GM19397 (cell line): ENCODE data around the gene CTTN.
"Not testable (repeated sequence)": the region's sequence is repeated elsewhere in the genome, so short reads cannot be mapped to it uniquely, and the experiment has no call there.

Source experiments
- ATAC-seq: cut with Tn5 transposase; IDR thresholded peaks from one replicate; pipeline ENCODE4 v1.9.1; 2021; ENCODE audit warnings: mild to moderate bottlenecking, moderate library complexity; ENCODE audit not compliant: unreplicated experiment

The CTTN gene

GRCh38 chr11:70407814-70408213, 9.5 kb downstream of the CTTN start:
- no peak for ATAC-seq

DNA sequence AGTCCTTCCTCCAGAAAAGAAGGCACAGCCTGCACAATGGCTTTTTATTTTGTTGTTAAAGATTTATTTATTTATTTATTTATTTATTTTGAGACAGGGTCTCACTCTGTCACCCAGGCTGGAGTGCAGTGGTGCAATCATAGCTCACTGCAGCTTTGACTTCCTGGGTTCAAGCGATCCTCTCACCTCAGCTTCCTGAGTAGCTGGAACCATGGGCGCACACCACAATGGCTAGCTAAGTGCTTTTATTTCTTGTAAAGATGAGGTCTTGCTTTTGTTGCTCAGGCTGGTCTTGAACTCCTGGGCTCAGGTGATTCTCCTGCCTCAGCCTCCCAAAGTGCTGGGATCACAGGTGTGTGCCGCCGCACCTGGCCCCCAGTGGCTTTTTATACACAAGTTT, 10.0 kb downstream of the CTTN start:
- ATAC-seq: not testable (repeated sequence)

DNA sequence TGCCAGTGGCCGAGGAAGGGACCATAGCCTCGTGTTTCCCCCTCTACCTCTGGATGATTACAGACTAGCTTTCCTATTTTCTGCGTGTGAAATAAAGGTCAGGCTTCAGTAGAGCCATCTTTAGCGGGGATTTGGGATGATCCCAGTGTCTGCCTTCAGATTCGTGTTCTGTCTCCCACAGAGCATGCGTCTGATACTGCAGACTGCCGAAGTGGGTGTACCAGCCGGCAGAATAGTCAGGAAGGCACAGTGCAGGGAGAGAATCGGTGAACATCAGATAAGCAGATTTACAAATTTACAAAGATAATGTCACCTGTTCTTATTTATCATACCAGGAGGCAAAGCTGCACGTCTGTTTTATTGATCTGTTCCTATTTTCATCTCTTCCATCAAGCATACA, 11.1 kb downstream of the CTTN start:
- no peak for ATAC-seq

- ATAC-seq: no peak
Observed at GRCh38 chr11:70409871-70410270, 11.5 kb downstream of the CTTN start.

DNA sequence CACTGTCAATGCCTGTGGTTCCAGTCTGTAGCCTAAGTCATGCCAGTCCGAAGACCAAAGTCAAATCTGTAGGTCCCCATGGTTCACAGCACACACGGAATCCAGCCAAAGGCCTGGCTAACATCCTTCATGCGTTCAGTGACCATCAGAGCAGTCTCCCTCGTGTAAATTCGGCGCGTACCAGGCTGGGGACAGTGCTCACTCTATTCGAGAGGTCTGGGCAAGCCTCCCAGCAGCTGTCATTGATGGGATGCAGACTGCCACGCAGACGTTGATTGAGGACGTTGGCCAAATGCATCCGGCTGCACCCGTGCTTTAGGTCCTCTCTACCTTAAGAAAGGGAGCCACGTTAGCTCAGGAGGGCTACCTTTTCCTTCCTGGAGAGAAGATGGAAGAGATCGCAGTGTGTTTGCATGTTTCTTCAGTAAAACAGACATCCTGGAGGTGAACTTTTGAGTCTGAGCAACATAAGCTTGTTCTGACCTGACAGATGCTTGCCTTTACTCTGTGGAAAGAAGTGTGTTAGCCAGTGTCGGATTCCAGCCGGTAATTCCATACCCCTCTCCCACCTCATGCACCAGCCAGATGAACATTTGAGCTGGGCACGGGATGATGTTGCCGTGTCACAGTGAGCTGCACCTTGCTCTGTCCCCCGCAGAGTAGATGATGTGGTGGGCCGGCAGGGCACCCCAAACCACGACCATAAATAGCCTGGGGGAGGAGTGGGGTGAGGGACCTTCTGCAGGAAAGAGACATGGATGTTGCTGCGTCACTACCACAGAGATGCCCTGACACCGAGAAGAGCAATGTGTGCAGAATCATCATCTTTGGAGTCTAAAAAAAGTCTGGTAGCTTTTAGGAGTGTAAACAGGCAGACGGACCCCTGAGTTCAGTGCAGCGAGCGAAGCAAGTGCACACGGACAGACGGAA, 12.2 kb downstream of the CTTN start:
- no peak for ATAC-seq

GRCh38 chr11:70411713-70412452, 13.6 kb downstream of the CTTN start:
- ATAC-seq: no peak

GRCh38 chr11:70413151-70413550, 14.8 kb downstream of the CTTN start:
- ATAC-seq: no peak

DNA sequence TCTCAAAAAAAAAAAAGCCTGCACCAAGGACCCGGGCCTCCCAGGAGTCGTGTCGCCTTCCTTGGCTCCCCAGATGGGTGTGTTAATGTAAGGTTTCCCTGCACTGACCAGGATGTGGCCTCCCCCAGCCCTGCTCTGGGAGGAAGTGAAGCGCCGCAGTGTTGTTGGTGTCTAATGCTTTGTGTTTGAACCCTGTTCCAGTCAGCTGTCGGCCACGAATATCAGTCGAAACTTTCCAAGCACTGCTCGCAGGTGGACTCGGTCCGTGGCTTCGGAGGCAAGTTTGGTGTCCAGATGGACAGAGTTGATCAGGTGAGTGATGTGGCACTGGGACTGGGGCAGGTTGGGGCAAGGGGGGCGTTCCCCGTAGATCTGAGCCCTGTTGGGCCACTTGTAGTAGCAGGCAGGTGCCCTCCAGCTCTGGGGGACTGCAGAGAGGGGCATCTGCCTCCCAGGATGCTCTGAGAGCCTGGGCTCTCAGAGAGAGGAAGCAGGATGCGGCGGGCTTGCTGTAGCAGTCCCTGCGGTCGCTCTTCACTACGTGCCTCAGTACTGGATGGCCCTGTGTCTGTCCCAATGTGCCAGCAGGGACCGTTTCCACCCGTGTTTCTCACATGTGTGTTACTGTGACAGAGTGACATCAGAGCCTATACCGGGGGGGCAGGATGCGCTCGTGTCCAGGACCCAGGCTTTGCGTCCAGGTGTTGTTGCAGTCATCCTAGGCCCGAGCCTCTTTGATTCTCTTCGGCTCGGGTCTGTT, 16.2 kb downstream of the CTTN start:
- no peak for ATAC-seq

GRCh38 chr11:70415191-70415590, 16.9 kb downstream of the CTTN start:
- ATAC-seq: no peak

DNA sequence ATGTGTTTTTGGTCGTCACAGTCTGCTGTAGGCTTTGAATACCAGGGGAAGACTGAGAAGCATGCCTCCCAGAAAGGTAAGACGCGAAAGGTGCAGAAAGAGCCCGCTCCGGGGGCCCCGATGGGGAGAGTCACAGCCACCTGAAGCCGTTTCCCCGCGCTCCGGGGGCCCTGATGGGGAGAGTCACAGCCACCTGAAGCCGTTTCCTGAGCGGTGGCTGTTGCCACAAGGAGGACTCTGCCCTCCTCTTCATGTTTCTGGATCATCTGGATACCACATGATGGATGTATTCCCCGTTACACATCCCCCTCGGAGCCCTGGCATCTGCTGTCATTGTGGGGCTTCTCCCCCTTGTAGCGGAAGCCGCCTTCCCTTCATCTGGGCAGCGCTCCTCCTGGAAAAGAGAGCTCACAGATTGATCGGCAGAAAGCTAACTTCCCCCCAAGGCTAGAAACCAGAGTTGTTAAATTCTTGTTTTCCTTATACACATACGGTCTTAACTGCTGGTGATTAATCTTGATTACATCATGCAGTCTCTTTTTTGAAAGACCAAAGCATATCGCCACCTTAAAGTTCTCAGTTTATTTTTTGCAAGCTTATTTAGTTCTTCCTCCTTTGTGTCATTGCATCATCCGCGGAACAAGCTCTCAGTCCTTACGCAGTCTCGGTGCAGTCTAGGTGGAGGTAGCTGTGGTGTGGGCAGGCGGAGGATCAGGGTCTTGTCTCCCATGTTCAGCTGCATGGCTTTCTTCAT, 17.5 kb downstream of the CTTN start:
- ATAC-seq: no peak

- ATAC-seq: no peak
Observed at GRCh38 chr11:70416881-70417280, 18.6 kb downstream of the CTTN start.

DNA sequence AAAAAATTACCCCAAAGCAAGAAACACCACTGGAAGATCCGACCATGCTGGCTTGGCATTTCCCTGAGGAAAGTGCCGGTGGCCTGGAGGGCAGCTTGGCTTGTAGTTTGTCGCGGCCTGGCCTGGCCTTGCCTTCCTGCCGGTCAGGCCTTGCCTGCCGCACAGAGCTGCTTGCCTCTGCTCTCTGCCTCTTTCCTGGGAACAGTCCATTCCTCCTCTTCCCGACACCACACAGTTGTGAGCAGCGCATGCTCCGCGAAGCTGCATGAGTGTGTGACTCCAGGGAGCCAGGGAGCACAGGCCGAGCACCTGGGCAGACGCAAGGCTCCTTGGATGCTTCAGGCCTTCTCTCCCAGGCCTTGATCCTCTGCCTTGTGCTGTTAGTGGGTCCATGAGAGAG, 19.8 kb downstream of the CTTN start:
- no peak for ATAC-seq

GRCh38 chr11:70419307-70420007, 21.1 kb downstream of the CTTN start:
- no peak for ATAC-seq

DNA sequence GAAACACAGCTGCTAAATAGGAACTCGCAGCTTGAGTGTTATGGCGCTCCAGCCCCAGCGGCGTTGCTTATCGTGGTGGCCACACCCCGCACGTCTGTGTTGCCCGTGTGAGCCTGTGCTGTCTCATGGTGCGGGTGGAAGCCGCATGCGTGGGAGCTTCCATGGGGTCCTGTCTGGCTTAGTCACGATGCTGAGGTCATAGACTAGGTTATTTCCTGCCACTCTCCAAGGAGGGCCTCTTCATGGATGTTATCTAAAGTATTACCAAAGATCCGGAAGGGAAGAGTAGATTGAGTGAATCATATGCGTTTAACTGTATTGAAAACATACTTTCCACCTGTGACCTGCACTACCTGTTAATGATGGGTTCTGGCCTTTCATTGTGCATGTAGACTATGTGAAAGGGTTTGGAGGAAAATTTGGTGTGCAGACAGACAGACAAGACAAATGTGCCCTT, 21.7 kb downstream of the CTTN start:
- no peak for ATAC-seq

GRCh38 chr11:70420496-70420895, 22.2 kb downstream of the CTTN start:
- ATAC-seq: no peak

- ATAC-seq: no peak
Observed at GRCh38 chr11:70421123-70421522, 22.8 kb downstream of the CTTN start.

DNA sequence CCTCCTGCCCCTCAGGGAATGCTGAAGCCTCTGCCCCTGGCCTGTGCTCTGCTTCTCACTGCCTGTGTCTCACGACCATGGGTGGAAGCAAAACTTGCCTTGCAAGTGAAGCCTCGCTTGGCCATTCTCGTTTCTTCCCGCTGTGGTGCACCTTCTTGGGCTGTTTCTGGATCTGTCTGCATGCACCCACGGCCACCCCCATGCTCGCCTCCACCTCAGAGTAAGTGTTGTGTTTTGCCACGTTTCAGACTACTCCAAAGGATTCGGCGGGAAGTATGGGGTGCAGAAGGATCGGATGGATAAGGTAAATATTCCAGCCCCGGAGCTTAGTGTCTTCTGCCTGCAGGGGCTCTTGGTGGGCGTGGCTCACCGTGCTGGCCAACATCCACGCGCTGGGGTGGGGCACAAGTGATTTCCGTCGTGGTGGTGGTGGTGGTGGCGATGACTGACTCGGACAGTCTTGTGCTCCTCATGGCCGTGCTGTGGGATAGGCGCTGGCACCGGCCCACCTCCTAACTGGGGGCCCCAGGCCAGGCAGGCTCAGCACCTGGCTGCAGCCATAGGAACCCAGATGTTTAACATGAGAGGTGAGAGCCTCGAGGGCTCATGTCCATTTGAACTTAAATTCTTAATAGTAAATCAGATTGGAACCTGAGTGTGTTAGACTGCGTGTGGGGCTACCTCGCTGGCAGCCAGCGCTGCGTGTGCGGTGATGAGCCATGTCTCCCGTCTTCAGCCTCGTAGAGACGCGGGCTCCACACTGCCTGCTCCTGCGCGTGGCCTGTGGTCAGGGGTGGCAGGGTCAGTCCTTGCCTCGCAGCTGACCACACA, 24.6 kb downstream of the CTTN start:
- no peak for ATAC-seq

DNA sequence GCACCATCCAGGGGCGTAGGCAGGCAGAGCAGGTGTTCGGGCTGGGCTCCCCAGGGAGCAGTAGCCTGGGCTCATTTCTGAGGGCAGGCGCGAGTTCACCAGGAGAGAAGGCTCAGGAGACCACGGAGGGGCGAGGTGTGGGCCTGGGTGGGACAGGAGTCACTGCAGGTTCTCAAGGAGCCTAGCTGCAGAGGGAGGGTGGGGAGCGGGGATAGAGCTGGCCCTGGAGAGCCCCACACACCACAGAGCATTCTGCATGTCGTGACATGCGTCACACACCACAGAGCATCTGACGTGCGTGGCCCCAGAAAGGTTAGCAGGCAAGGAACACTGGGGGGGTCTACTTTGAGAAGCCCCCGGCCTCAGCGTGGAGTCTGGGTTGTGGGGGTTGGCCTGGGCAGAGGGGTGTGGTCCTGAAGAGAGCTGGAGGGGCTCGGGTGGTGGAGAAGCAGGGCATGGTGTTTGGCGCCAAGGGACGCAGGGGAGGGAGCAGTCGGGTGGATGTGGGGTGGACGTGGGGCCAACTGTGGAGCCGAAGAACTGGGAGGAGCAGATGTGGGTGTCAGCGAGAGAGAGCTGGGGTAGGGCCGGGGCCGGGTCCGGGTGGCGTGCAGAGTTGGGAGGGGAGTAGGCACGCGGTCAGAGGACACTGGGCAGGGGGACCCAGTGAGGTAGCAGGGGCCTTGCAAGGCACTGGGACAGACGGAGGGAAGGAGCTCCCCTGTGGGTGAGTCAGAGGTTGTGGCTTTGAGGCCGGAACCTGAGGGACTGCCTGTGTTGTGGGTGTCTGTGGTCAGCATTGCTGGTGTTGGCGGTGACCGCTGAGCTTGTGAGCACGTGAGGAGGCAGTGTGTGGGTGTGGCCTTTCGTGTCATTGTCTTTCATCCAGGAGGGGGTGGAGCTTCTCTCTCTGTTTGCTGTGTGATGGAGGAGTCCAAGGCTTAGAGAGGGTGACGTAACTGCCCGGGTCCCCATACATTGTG, 25.5 kb downstream of the CTTN start:
- ATAC-seq: no peak
